Keratinocyte (primary cell): Measurements from ENCODE around the gene NFATC2. TPM values are rescaled to one million over a fixed set of nuclear protein-coding genes. Genes with fewer than 3 reads are reported as not detected.

Source experiments
- DNase-seq: peaks from one replicate; pipeline ENCODE4 v3.0.0-alpha.2; 2011; ENCODE audit warnings: low read depth, missing footprints, low spot score
- FAIRE-seq: peaks from 2 replicates; lab custom pipeline; 2011; peaks lifted over from hg19 to GRCh38; lab: Jason Lieb, UNC
- H2AFZ ChIP-seq: 2 replicates; pipeline ENCODE4 v1.6.0; 2012; ENCODE audit warnings: low read length, control low read depth, inconsistent platforms; ENCODE audit not compliant: control insufficient read depth
- H3K27ac ChIP-seq: 2 replicates; pipeline ENCODE4 v1.5.1; 2011; ENCODE audit warnings: low read length; ENCODE audit not compliant: control insufficient read depth, insufficient read depth
- H3K27me3 ChIP-seq: 3 replicates; pipeline ENCODE4 v1.6.0; 2011; ENCODE audit warnings: low read length; ENCODE audit not compliant: control insufficient read depth, insufficient read depth; ENCODE audit errors: extremely low read depth
- H3K36me3 ChIP-seq, 2 experiments: 2 replicates in 1 of 2; 3 replicates in 1 of 2; pipeline ENCODE4 v1.5.1; 2011; ENCODE audit warnings: low read length in 2 of 2, mild to moderate bottlenecking in 1 of 2; ENCODE audit not compliant: control insufficient read depth in 2 of 2, insufficient read depth in 2 of 2; ENCODE audit errors: extremely low read depth in 1 of 2
- H3K4me1 ChIP-seq: 3 replicates; pipeline ENCODE4 v1.5.1; 2011; ENCODE audit warnings: low read length; ENCODE audit not compliant: control insufficient read depth, insufficient read depth; ENCODE audit errors: extremely low read depth
- H3K4me2 ChIP-seq: 3 replicates; pipeline ENCODE4 v1.6.0; 2011; ENCODE audit warnings: low read depth, low read length; ENCODE audit not compliant: control insufficient read depth, insufficient read depth; ENCODE audit errors: extremely low read depth
- H3K4me3 ChIP-seq, 3 experiments: fragments of 200-600 bp in 1 of 3; sonication (generic) in 1 of 3; 2 replicates in 2 of 3; 3 replicates in 1 of 3; pipeline ENCODE4 v1.5.1; 2011 to 2016; ENCODE audit warnings: low read length in 3 of 3, mild to moderate bottlenecking in 3 of 3, control low read depth in 2 of 3, inconsistent platforms in 1 of 3, low read depth in 1 of 3, mixed read lengths in 1 of 3, mixed run types in 1 of 3, moderate library complexity in 1 of 3; ENCODE audit not compliant: control insufficient read depth in 2 of 3, insufficient read depth in 2 of 3; ENCODE audit errors: extremely low read depth in 1 of 3
- H3K79me2 ChIP-seq: 2 replicates; pipeline ENCODE4 v1.6.0; 2012; ENCODE audit warnings: low read length; ENCODE audit not compliant: control insufficient read depth, insufficient read depth
- H3K9ac ChIP-seq: 3 replicates; pipeline ENCODE4 v1.6.0; 2011; ENCODE audit warnings: low read length; ENCODE audit not compliant: control insufficient read depth, insufficient read depth; ENCODE audit errors: extremely low read depth
- H3K9me1 ChIP-seq: 3 replicates; pipeline ENCODE4 v1.6.0; 2011; ENCODE audit warnings: low read length; ENCODE audit not compliant: control insufficient read depth, insufficient read depth; ENCODE audit errors: extremely low read depth
- H3K9me3 ChIP-seq: 2 replicates; pipeline ENCODE4 v1.5.1; 2012; ENCODE audit warnings: low read depth, low read length; ENCODE audit not compliant: control insufficient read depth
- H4K20me1 ChIP-seq: 3 replicates; pipeline ENCODE4 v1.6.0; 2011; ENCODE audit warnings: low read length; ENCODE audit not compliant: control insufficient read depth, insufficient read depth; ENCODE audit errors: extremely low read depth
- EZH2 ChIP-seq: IDR thresholded peaks from one replicate; pipeline ENCODE4 v1.6.1; 2012; ENCODE audit warnings: inconsistent platforms, mild to moderate bottlenecking, low read length, moderate library complexity
- dilution Hi-C: fragments of 300-500 bp; cut with MboI; formaldehyde crosslinking; loops from one replicate; pipeline ENCODE4 v1.7.0; 2020; ENCODE audit warnings: low sequenced_read_pairs; ENCODE audit not compliant: extremely low pct_ligation_motif_present
- polyA plus RNA-seq, 5 experiments: library from polyadenylated mRNA; depleted of rRNA in 3 of 5; stranded (reverse) in 3 of 5; stranded (forward) in 1 of 5; unstranded in 1 of 5; fragments of >200 nt; gene quantifications; 1 replicate in 1 of 5; 2 replicates in 3 of 5; 3 replicates in 1 of 5; pipeline versions ENCODE4 v1.2.1 to v1.2.3, GENCODE V29; 2011 to 2012; ENCODE audit warnings: missing spikeins in 2 of 5, low read depth in 1 of 5, low replicate concordance in 1 of 5
- TF ChIP-seq, protein P1 (sequence below), 3 experiments: IDR thresholded peaks in 1 of 3; conservative IDR thresholded peaks in 1 of 3; optimal IDR thresholded peaks in 1 of 3; 2 replicates in 2 of 3; 3 replicates in 1 of 3; pipeline versions ENCODE3 to v1.5.1; 2011; ENCODE audit warnings: low read length in 3 of 3, mild to moderate bottlenecking in 3 of 3, moderate library complexity in 2 of 3, control low read depth in 1 of 3, inconsistent platforms in 1 of 3; ENCODE audit not compliant: insufficient read depth in 2 of 3; ENCODE audit errors: extremely low read depth in 1 of 3

The NFATC2 gene
- polyA plus RNA-seq, 1 donor (not counting 4 experiments of a cell fraction or from before 2014, with no cell fraction given) = 0.05 TPM

DNA sequence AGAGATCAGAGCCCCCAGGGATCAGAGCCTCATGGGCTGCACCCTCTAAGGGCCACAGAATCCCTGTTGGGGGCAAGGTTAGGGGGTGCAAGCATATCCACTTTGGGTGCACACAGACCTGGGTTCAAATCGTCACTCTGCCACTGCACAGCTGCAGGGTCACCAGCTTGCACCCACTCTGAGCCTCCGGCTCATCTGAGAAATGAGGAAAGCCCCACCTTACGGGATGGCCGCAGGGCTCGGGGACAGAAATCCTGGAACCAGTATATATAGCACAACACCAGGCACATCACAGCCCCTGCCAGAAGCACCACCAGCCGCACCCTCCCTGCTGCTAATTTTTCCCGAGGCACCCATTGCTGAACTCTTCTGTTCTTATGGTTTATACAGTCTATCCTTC is 169.6 kb downstream of the NFATC2 start:
- TF ChIP-seq EZH2 = no peak
- TF ChIP-seq, protein P1, sequence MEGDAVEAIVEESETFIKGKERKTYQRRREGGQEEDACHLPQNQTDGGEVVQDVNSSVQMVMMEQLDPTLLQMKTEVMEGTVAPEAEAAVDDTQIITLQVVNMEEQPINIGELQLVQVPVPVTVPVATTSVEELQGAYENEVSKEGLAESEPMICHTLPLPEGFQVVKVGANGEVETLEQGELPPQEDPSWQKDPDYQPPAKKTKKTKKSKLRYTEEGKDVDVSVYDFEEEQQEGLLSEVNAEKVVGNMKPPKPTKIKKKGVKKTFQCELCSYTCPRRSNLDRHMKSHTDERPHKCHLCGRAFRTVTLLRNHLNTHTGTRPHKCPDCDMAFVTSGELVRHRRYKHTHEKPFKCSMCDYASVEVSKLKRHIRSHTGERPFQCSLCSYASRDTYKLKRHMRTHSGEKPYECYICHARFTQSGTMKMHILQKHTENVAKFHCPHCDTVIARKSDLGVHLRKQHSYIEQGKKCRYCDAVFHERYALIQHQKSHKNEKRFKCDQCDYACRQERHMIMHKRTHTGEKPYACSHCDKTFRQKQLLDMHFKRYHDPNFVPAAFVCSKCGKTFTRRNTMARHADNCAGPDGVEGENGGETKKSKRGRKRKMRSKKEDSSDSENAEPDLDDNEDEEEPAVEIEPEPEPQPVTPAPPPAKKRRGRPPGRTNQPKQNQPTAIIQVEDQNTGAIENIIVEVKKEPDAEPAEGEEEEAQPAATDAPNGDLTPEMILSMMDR (optimal IDR thresholded peaks at IDR 0.05 in 1 of 3, IDR thresholded peaks at IDR 0.05 in 1 of 3, conservative IDR thresholded peaks at IDR 0.05 in 1 of 3; ENCODE audit: extremely low read depth in 1 of 3, insufficient read depth in 2 of 3, low read length in 3 of 3) = no peak
- Histone ChIP-seq H3K9ac (no peak overlapping the region), H3K27me3 (peaks cover 9% of the 10 kb centered on the region), H3K4me3 (no peak overlapping the region), H3K79me2 (no peaks in the 10 kb centered on the region), H3K4me1 (no peaks in the 10 kb centered on the region), H2AFZ (no peak overlapping the region), H3K9me3 (no peaks in the 10 kb centered on the region), H4K20me1 (no peaks in the 10 kb centered on the region), H3K4me2 (no peak overlapping the region), H3K27ac (no peak overlapping the region), H3K9me1 (no peaks in the 10 kb centered on the region), H3K36me3 (no peaks in the 10 kb centered on the region)
- dilution Hi-C loops = no loop called here
- FAIRE-seq (no peak), DNase-seq (no peak)

GRCh38 chr20:51372176-51372803 is 170.2 kb downstream of the NFATC2 start:
- Histone ChIP-seq H3K9ac (no peak overlapping the region), H3K9me3 (no peaks in the 10 kb centered on the region), H4K20me1 (no peaks in the 10 kb centered on the region), H2AFZ (no peak overlapping the region), H3K9me1 (no peaks in the 10 kb centered on the region), H3K36me3 (no peaks in the 10 kb centered on the region), H3K27me3 (peaks cover 9% of the 10 kb centered on the region), H3K4me2 (no peak overlapping the region), H3K4me3 (no peak overlapping the region), H3K27ac (no peak overlapping the region), H3K79me2 (no peaks in the 10 kb centered on the region), H3K4me1 (no peaks in the 10 kb centered on the region)
- dilution Hi-C loops = no loop called here
- DNase-seq = no peak
- no peak for FAIRE-seq
- TF ChIP-seq EZH2 = no peak
- TF ChIP-seq, protein P1 (optimal IDR thresholded peaks at IDR 0.05 in 1 of 3, IDR thresholded peaks at IDR 0.05 in 1 of 3, conservative IDR thresholded peaks at IDR 0.05 in 1 of 3; ENCODE audit: extremely low read depth in 1 of 3, insufficient read depth in 2 of 3, low read length in 3 of 3) = peak; percentile 79 to 96 (median 81)
